Skin epidermis (tissue), 12 donors: Measurements from ENCODE around the gene MRGPRD.
A peak's percentile ranks its signal among the peaks of the same experiment; 100 is the strongest.

Source experiments
- H3K27ac ChIP-seq, 21 experiments: fragments of 200-600 bp; sonication (generic) in 11 of 21; one replicate each; pipeline ENCODE4 v1.5.0; 2020; ENCODE audit warnings: mild to moderate bottlenecking in 3 of 21, inconsistent platforms in 2 of 21, moderate library complexity in 2 of 21
- H3K4me3 ChIP-seq, 7 experiments: fragments of 200-600 bp; sonication (generic) in 2 of 7; one replicate each; pipeline ENCODE4 v1.5.0; 2020; ENCODE audit warnings: inconsistent platforms in 2 of 7, mild to moderate bottlenecking in 2 of 7, moderate library complexity in 1 of 7

Gene MRGPRD

DNA sequence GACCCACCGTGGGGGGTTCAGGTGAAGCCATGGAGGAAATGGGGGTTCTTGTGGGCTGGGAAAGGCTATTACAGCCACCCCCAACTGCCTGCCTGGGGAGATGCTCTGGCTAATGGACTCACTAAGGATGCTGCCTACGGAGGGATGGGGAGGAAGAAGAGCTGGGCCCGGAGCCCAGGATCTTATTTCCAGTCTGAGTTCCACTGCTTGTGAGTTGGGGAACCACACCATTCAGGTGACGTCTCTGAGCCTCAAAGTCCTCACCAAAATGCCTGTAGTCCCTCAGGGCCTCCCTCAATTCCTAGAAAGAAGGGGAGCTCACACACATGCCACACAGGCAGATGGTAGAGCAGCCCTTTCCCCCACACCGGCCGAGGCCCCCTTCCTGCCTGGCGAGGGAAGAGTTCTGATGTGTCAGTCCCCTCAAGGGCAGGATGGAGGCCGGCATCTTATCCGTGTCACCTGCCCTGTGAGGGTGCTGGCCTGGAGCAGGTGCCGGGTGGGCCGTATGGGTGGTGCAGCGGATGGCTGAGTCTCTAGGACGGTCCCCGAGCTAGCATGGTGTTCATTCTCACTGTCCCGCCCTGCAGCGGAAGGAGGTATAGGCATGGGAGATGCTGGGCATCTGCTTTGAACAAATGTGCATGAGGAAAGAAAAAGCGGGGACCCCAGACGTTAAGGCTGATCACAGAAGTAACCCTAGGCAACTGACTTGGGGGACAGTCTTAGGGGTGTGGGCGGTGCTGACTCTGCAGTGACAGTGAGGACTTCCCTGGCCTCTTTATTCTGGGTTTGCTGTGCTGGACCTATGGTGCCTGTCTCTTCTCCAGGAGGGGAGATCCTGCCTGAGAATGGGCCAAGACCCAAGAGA is 16.6 kb upstream of the MRGPRD start:
- H3K4me3 ChIP-seq = no peak overlapping the region
- H3K27ac ChIP-seq = peak overlapping the region in 1 of 21 experiments; percentile 35

DNA sequence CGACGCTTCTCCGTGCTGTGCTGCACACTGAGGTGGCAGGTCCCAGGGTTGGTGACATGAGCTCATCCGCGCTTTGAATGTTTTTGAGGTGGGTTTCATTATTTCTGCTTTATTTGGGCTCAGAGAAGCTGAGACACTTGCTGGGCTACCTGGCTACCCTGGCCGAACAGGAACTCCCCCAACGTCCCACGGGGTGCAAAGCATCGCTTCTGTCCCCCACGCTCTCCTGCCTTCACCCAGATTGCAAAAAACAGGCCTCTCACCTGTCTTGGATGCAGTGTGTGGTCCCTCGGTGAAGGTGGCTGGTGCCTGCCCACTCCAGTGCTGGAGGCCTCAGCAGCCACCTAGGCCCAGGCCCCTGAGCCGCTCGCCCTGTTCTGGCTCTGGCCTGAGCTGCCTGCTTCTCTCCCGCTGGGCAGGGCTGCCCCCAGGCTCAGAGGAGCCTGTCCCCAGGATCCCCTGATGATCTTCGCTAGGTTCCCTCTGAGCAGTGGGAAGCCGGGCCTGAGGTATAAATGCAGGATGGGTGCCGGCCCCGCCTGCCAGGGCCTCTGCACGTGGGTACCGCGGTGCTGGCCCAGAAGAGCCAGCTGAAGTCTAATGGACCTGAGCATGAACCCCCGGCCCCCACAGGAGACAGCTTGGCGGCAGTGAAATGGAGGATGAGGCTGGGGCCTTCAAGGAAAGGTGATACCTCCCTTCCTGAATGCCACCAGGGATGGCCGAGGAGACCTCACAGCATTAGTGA is 15.8 kb upstream of the MRGPRD start:
- H3K27ac ChIP-seq = no peak overlapping the region
- H3K4me3 ChIP-seq = no peak overlapping the region

DNA sequence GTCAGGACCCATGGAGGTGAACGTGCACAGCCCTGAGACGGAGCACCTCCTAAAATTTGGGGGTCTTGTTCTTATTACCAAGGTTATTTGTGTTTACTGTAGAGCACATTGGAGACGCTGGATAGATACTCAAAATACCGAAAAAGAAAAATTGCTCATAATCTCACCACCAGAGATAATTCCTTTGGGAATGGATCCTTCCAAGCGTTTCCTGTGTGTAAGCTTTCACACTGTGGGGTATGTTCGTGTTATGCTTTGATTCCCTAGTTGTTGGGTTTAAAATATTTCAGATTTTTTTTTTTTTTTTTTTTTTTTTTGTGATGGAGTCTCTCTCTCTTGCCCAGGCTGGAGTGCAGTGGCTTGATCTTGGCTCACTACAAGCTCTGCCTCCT is 14.1 kb upstream of the MRGPRD start:
- no peak overlapping the region for H3K4me3 ChIP-seq
- no peak overlapping the region for H3K27ac ChIP-seq

DNA sequence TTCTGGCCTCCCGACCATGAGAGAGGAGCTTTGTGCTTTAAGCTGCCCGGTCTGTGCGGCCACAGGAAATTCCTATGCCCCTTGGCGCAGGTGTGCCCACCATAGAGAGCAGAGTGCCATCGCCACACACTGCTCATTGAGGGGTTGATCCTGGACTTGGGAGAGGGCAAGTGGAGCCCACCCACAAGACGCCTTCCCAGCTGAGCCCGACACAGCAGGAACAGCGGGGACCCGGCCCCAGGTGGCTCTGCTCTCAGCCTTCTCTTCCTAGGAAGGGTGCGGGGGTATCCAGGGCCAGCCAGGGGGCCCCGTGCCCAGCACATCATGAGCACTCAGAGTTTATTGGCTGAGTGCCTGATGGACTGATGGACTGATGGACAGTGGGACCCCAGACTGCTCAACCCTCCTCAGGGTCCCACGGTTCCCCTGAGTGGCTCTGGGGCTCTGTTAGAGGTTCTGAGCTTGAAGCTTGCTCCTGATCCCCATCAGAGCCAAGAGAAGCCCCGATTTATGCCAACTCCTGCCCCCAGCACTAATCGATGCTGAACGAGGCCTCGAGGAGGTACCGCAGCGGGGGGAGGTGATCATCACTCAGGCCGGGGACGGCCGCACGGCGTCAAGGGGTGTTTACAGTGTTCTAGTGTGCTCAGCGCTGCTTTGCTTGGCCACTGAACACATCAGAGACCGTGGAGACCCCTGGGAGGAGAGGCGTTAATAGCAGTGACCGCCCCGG is 13.5 kb upstream of the MRGPRD start:
- H3K4me3 ChIP-seq = no peak overlapping the region
- H3K27ac ChIP-seq = no peak overlapping the region

DNA sequence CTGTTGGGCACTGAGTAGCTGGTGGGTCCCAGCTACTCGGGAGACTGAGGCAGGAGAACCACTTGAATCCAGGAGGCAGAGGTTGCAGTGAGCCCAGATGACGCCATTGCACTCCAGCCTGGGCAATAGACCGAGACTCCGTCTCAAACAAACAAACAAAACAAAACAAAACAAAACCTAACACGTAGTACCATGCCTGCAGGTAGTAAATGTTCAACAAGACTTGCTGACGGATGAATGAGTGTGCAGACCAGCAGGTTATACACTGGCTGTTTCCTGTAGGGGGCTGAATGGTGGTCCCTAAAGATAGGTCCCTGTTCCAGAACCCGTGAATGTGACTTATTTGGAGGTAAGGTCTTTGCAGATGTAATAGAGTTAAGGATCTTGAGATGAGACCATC is 12.8 kb upstream of the MRGPRD start:
- no peak overlapping the region for H3K4me3 ChIP-seq
- H3K27ac ChIP-seq = no peak overlapping the region

DNA sequence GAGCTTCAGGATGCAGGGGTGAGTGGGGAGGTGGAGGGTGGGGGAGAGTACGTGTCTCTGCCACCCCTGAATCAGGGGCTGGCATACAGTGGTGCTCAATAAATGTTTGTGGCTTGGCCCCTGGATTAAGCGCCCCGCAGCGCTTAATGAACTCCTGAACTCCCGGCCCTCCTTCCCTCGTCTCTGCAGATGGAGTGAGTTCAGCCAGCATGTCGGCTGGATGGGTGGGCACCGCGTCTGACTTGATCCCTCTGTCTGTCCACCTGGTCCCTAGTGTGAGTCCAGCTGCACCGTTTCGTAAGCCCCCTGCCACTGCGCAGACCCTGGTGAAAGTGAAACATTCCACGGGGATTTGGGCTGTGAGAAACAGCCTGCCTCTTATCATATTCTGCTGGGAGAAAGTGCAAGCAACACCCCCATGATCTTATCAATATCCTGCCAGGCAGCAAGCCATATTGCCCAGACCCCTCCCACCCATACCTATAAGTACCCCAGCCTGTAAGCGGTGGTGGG is 12.0 kb upstream of the MRGPRD start:
- no peak overlapping the region for H3K27ac ChIP-seq

DNA sequence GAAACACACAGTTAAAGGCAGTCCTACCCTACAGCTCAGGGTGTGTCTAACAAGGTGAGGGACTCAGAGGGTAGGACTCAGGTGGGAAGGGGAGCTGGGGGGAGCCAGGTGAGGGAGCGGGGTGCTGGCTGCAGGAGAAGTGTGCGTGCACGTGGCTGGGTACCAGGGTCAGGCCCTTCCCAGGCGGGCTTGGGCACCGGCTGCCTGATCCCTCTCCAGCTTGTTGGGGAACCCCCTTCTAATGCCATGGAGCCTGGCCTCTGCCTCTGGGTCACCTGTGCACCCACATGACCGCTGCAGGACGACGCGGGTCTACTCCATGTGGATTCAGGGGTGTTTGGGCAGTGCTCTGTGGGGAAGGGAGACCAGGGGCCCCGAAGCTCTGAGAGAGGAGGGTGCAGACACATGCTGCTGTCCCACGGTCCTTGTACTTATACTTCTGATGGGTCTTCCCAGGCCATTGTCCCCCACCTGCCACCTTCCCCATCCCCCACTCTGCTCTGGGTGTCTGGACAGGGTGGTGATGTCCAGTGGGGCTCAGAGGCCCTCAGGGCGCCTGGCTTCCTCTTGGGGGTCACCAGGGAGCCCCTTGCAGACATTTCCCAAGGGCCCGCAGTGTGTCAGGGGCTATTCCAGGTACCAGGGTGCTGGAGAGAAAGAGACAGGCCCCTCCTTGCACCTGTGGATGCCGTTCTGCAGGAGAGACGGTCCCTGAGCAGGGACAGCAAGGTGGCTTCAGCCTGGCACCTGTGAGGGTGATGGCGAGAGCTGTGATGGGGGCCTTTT is 10.4 kb upstream of the MRGPRD start:
- no peak overlapping the region for H3K27ac ChIP-seq
- H3K4me3 ChIP-seq = no peak overlapping the region

More for the DNA sequence above, 12.0 kb upstream of the MRGPRD start:
- no peak overlapping the region for H3K4me3 ChIP-seq

DNA sequence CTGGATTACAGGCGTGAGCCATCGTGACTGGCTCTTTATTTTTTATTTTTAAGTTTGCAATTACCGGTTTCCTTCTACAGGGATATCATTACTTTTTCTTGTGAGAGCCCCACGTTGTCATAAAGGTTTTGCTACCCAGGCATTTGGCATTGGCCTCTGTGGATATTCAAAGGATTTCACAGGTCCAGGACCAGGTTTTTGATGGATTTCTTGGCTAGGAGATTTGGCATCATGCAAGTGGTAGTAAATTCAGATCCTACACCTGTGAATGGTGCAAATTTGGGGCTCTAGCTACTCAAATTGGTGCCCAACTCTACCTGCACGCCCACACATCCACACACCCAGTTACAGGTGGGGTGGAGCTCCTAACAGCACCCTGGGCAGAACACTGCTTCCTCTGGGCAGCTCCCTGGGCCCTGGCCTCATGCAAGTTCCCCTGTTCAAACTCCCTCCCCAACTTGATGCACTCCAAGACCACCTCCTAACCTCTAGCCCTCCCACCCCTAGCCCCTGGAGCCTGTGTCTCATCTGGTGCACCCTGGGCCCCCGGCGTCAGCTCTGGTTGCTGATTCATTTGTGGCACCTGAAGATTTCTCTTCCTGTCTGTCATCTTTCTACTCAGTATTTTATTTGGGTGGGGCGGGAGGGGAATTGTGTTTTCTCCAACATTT is 9.3 kb upstream of the MRGPRD start:
- H3K27ac ChIP-seq = no peak overlapping the region
- H3K4me3 ChIP-seq = no peak overlapping the region

DNA sequence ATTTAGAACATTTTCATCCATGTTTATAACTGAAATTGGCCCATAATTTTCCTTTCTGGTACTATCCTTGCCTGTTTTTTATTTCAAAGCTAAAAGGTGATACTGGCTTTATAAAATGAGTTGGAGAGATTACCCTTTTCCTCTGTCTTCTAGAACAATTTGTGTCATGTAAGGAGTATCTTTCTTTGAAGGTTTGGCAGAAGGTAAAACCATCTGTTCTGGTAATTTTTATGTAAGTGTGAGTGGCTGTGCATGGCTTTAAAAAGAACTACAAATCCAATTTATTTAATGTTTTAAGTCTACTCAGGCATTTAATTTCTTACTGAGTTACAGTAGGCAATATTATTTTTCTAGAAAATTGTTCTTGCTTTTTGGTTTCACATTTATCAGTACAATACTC is 7.7 kb upstream of the MRGPRD start:
- no peak overlapping the region for H3K27ac ChIP-seq
- no peak overlapping the region for H3K4me3 ChIP-seq

DNA sequence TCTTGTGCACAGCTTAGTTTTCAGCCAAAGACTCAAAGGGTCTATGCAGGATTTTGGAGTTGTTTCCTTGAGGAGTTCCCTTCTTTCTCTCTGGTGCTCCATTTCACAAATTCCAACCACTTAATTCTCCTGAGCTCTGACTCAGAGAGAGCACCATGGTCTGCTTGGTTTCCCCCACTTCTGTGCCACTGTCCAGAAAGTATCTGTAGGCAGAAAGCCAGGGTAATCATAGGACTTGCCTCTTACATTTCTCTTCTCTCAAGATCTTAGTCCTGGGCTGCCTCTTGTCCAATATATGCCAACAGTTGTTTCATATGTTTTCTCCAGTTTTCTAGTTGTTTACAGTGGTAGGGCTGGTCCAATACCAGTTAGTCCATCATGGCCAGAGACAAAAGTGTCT is 6.4 kb upstream of the MRGPRD start:
- Histone ChIP-seq H3K4me3 (no peak overlapping the region), H3K27ac (no peak overlapping the region)

DNA sequence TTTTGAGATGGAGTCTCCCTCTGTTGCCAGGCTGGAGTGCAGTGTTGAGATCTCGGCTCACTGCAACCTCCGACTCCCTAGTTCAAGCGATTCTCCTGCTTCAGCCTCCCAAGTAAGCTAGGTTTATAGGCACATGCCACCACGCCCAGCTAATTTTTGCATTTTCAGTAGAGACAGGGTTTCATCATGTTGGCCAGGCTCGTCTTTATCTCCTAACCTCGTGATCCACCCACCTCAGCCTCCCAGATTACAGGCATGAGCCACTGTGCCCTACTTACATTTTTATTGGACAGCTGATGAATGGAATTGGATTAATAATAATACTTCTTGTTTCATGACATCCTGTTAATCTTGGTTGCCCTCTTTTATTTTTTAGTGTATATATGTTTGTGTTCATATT is 3.0 kb upstream of the MRGPRD start:
- Histone ChIP-seq H3K4me3 (no peak overlapping the region), H3K27ac (no peak overlapping the region)

DNA sequence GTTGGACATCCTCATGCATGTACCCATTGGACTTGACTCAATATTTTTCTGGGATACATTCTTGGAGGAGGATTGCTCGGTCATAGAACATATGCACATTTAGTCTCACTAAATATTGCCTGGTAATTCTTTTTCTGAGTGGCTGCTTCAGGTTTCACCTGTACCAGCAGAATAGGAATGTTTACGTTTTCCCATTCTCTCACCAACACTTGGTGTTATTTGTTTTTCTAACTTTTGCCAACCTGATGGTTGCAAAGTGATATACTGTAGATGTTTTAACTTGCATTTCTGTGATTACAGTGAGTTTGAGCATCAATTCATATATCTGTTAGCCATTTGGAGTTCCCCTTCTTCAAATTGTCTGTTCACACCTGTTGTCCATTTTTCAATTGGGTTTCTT is 1.3 kb upstream of the MRGPRD start:
- H3K4me3 ChIP-seq = no peak overlapping the region
- no peak overlapping the region for H3K27ac ChIP-seq

DNA sequence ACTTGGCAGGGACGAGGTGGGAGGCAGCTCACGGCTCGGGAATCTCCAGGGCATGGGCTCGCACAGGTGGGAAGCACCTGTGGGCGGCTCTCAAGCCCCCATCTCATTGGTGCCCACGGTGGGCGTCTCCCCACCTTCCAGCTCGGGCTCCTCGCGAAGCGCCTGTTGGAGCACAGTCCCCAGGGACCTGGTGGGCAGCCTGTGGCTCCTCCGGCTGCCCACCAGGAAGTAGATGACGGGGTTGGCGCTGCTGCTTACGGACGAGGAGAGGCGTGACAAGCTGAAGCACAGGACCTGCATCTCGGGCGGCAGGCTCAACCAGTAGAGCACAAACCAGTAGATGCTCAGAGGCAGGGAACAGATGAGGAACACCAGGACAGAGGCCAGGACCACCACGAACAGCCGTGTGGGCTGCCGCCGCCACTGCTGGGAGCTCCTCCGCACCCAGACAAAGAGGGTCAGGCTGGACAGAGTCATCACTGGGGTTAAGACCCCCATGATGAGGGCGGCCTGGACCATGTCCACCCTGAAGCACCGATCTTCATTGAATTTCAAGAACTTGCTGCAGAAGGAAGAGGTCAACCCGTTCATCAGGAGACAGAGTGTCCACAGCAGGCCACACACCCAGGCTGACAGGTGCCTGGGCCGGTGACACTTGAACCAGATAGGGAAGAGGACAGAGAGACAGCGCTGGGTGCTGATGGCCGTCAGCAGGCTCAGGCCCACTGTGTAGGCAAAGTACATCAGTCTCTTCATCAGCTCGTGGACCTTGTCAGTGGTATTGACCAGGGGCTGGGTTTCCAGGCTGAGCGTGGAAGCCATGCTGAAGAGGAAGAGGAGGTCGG is 633 bp downstream of the MRGPRD start:
- Histone ChIP-seq H3K4me3 (peak overlapping the region in 1 of 7 experiments; percentile 8), H3K27ac (no peak overlapping the region)

DNA sequence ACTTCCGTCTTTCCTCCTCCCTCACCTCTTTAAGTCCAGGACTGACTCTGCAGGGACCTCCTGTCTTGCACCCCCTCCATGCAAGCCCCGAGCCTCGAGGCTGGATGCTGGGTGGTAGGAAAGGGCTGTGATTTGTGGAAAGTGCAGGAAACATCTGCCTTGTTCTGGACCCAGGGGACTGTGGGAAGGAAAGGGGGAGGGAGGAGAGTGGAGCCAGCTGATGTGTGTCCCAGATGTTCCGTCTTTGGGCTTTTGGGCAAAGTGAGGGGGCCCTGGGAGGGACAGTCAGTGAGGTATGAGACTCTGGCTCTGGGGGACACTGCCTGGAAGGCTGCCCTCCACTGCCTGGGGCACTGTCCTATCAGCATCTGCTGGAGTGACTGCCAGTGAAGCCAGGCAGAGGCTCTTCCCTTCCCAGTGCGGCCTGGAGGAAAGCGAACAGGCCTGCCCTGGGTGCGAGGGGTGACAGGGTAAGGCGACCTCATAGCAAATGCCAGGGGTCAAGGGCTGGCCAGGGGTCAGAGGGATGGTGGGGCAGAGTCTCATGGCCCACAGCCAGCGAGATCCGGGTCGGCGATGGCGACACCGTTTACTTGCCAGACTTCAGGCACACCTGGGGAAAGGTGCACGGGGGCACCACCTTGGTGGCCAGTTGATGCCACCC is 1.7 kb downstream of the MRGPRD start:
- no peak overlapping the region for H3K27ac ChIP-seq
- H3K4me3 ChIP-seq = no peak overlapping the region

DNA sequence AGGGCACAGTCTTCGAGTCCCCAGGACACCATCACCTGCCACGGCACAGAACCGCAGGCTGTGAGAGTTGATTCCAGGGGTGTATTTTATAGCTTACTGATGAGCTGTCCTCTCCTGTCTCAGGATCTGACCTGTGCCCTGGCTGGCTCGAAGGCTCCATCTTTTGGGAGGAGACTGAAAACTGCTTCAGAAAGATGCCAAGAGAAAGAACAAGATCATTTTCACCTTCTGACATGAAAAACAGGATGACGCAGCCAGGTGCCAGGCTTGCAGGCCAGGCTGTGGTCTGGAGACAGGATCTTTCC is 2.2 kb downstream of the MRGPRD start:
- Histone ChIP-seq H3K27ac (no peak overlapping the region), H3K4me3 (no peak overlapping the region)

DNA sequence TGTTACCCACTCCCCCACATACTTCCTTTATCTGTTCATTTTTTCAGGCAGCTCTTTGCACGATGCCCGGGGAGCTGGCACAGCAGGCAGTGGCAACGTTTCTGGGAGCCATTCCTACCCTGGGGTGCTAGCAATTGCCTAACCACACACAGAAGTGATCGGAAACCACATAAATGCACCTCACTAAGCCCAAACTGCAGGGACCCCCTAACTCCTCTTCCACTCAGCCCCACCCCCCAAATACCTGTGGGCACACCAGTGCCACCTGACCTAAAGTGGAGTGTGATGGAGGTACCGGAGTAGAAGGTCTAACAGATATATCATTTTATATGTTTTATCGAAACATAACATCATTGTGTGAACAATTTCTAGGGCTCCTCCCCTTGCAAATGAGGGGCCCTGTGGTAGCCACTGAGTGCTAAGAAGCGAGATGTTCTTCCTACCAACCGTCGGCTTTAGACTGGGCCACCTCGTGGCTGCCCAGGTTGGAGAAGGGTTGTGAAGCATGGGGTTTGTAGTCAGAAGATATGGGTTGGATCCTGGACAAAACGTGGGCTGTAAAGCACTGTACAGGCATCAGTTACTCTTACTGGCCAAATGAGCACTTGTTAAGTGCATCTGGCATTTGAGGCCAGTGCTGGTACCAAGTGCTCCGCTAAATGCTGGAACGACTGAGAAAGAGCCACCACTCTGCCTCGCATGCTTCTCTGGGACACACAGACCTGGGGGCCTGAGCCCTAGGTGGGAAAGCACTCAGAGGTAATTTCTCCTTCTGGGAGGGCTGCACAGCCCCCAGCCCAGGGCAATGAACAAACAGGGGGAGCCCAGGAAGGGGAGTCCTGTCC is 2.8 kb downstream of the MRGPRD start:
- Histone ChIP-seq H3K27ac (no peak overlapping the region), H3K4me3 (no peak overlapping the region)

DNA sequence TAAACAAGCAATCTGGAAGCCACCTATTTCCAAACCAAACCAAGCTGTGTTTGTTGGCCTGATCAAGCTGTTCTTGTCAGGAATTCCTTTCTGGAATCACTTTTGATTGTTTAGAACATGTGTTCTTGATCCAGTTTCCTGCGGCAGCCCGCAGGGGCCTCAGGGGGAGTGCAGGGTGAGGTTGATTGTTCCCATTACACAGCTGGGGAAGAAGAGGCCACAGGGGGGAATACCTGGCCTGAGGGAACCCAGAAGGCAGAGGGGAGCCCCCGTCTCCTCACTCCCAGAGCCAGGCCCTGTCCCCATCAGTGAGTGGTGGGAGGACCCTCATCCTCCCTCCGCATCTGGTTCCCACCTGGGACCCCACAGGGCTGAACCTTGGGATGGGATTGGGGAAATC is 4.2 kb downstream of the MRGPRD start:
- no peak overlapping the region for H3K27ac ChIP-seq

More for the DNA sequence above, 4.2 kb downstream of the MRGPRD start:
- no peak overlapping the region for H3K4me3 ChIP-seq
